MG63 (cell line): ENCODE data around the gene CLCF1. TPM values are rescaled to one million over a fixed set of nuclear protein-coding genes. Genes with fewer than 3 reads are reported as not detected.
"Not testable (repeated sequence)": the region's sequence is repeated elsewhere in the genome, so short reads cannot be mapped to it uniquely, and the experiment has no call there.

Source experiments
- DNase-seq: peaks from one replicate; pipeline ENCODE4 v3.0.0-alpha.2; 2020
- H3K27me3 ChIP-seq: fragments of 250-450 bp; sonication (Bioruptor Pico); 2 replicates; pipeline ENCODE4 v1.5.1; 2020; ENCODE audit warnings: mild to moderate bottlenecking, moderate library complexity
- H3K36me3 ChIP-seq: fragments of 250-450 bp; sonication (Bioruptor Pico); 2 replicates; pipeline ENCODE4 v1.5.1; 2020; ENCODE audit warnings: mild to moderate bottlenecking, moderate library complexity
- H3K4me3 ChIP-seq: fragments of 250-450 bp; sonication (Bioruptor Pico); 2 replicates; pipeline ENCODE4 v1.5.1; 2020; ENCODE audit warnings: mild to moderate bottlenecking, moderate library complexity
- H3K9me3 ChIP-seq: fragments of 250-450 bp; sonication (Bioruptor Pico); 2 replicates; pipeline ENCODE4 v1.5.1; 2020; ENCODE audit warnings: mild to moderate bottlenecking, moderate library complexity
- total RNA-seq: library from RNA; depleted of rRNA; stranded (reverse); fragments of >200 nt; shearing (Covaris generic); gene quantifications from 2 replicates; pipeline ENCODE4 v1.2.3, GENCODE V29; 2014; ENCODE audit warnings: low replicate concordance

Gene CLCF1
- total RNA-seq, 1 experiment from 2014 or later, result 6.4 TPM

- H3K9me3 ChIP-seq, result no peaks in the 10 kb centered on the region
- H3K27me3 ChIP-seq, result no peaks in the 10 kb centered on the region
Observed at GRCh38 chr11:67410984-67411784, 37.8 kb upstream of the CLCF1 start.

GRCh38 chr11:67410369-67410831 is 37.0 kb upstream of the CLCF1 start:
- Histone ChIP-seq H3K27me3 (no peaks in the 10 kb centered on the region), H3K9me3 (no peaks in the 10 kb centered on the region), H3K36me3 (no peaks in the 10 kb centered on the region), H3K4me3 (no peak overlapping the region)
- DNase-seq, result no peak

More at GRCh38 chr11:67410984-67411784, 37.8 kb upstream of the CLCF1 start:
- H3K4me3 ChIP-seq, result no peak overlapping the region
- H3K36me3 ChIP-seq, result no peaks in the 10 kb centered on the region
- no peak for DNase-seq

DNA sequence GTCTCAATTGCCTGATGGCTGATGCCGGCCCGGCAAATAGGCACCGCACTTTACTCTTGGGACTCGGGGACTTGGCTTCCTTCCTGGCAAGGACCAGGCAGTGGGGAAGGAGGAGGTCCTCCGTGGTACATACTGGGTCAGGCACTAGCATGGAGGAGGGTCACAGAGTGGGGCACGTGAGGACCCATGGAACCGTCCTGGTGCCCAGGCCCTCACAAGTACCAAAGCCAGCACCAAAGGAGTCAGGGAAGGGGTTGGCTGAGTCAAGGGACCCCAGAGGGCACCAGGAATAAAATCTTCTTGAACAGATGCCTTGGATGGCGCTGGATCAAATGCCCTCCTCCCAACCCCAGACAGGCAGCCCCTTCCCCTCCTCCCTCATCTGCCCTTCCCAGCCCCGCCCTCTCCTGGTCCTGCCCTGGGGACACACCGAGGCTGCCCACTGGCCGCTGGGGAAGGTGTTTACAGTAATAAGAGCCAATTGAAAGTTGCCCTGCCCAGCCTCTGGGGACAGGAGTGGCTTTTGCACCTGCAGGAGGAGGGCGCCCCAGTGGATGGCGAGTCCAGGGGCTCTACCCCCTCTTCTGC is 36.5 kb upstream of the CLCF1 start:
- no peaks in the 10 kb centered on the region for H3K36me3 ChIP-seq
- H3K27me3 ChIP-seq, result no peaks in the 10 kb centered on the region
- no peaks in the 10 kb centered on the region for H3K9me3 ChIP-seq
- H3K4me3 ChIP-seq, result no peak overlapping the region
- DNase-seq, result no peak

DNA sequence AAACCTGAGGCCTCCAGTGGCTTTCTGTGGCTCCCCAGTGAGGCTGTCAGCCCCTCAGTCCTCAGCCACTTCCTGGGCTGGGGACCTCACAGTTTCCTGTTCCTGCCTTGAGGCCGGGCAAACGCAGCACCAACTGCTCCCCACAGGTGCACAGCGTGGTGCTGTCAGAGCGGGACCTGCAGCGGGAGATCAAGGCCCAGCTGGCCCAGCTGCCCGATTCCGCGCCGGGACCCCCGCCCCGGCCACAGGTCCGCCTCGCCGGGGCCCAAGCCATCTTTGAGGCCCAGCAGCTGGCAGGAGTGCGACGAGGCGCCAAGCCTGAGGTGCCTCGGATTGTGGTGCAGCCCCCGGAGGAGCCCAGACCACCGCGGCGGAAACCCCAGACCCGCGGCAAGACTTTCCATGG is 35.9 kb upstream of the CLCF1 start:
- Histone ChIP-seq H3K27me3 (no peaks in the 10 kb centered on the region), H3K4me3 (no peak overlapping the region), H3K9me3 (no peaks in the 10 kb centered on the region), H3K36me3 (no peaks in the 10 kb centered on the region)
- no peak for DNase-seq

GRCh38 chr11:67408437-67409200 is 35.2 kb upstream of the CLCF1 start:
- H3K27me3 ChIP-seq, result no peaks in the 10 kb centered on the region
- DNase-seq, result no peak
- H3K9me3 ChIP-seq, result no peaks in the 10 kb centered on the region
- no peak overlapping the region for H3K4me3 ChIP-seq
- H3K36me3 ChIP-seq, result no peaks in the 10 kb centered on the region

DNA sequence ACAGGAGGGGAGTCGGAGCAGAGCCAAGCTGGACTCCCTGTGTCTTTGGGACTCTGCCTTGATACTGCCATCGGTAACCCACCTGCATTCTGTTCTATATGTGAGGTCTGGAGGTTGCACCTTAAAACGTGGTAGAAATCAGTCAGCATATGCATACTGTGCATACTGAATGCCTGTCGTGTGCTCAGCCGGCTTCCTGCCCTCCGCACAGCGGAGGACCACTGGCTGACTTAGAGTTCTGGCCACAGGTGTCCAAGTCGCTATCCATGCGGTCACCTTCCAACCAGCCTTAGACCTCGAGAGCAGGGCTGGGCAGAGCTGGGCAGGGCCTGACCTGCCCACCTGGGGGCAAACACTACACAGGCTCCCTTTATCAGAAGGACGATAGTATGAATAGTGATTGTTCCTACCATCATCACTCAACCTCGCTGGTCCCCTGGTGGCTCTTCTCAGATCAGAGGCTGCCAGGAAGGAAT is 34.3 kb upstream of the CLCF1 start:
- Histone ChIP-seq H3K27me3 (no peaks in the 10 kb centered on the region), H3K36me3 (no peaks in the 10 kb centered on the region)

GRCh38 chr11:67406969-67407687 is 33.7 kb upstream of the CLCF1 start:
- DNase-seq, result no peak
- Histone ChIP-seq H3K9me3 (no peaks in the 10 kb centered on the region), H3K36me3 (no peaks in the 10 kb centered on the region), H3K4me3 (no peak overlapping the region), H3K27me3 (no peaks in the 10 kb centered on the region)

More for the DNA sequence above, 34.3 kb upstream of the CLCF1 start:
- H3K9me3 ChIP-seq, result no peaks in the 10 kb centered on the region
- DNase-seq, result no peak
- H3K4me3 ChIP-seq, result no peak overlapping the region

GRCh38 chr11:67406420-67406968 is 33.1 kb upstream of the CLCF1 start:
- Histone ChIP-seq H3K36me3 (no peaks in the 10 kb centered on the region), H3K9me3 (no peaks in the 10 kb centered on the region), H3K27me3 (no peaks in the 10 kb centered on the region), H3K4me3 (no peak overlapping the region)
- DNase-seq, result no peak

DNA sequence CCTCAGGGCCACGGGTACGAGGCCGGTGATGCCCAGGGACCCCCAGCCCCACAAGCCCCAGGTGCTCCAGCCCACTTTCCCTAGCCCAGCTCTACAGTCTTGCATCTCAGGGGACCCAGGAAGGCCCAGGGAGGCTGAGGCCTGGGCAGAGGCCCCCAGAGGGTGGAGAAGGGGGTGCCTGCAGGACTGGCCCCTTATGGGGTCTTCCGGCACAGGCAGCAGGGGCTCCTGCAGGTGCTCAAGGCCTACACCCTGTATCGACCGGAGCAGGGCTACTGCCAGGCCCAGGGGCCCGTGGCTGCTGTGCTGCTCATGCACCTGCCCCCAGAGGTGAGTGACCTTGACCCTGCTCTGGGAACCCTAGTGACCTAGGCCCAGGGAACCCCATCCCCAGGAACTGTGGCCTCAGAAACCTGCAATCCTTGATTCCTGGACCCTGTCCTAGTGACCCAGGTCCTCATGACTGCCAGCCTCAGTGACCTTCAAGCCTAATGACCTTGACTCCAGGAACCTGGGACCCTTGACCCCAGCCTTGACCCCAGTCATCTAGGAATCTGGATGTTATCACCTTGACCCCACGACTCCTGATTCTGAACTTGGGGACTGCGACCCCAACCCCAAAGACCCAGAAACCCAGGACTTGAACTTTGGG is 32.4 kb upstream of the CLCF1 start:
- no peak overlapping the region for H3K4me3 ChIP-seq
- DNase-seq, result no peak
- H3K36me3 ChIP-seq, result peaks cover 5% of the 10 kb centered on the region
- no peaks in the 10 kb centered on the region for H3K27me3 ChIP-seq
- no peaks in the 10 kb centered on the region for H3K9me3 ChIP-seq

GRCh38 chr11:67405196-67405567 is 31.8 kb upstream of the CLCF1 start:
- Histone ChIP-seq H3K4me3 (no peak overlapping the region), H3K27me3 (no peaks in the 10 kb centered on the region), H3K9me3 (no peaks in the 10 kb centered on the region), H3K36me3 (peaks cover 10% of the 10 kb centered on the region)
- DNase-seq, result no peak

GRCh38 chr11:67404515-67405195 is 31.3 kb upstream of the CLCF1 start:
- no peak for DNase-seq
- Histone ChIP-seq H3K9me3 (no peaks in the 10 kb centered on the region), H3K36me3 (peaks cover 15% of the 10 kb centered on the region), H3K4me3 (no peak overlapping the region), H3K27me3 (no peaks in the 10 kb centered on the region)

DNA sequence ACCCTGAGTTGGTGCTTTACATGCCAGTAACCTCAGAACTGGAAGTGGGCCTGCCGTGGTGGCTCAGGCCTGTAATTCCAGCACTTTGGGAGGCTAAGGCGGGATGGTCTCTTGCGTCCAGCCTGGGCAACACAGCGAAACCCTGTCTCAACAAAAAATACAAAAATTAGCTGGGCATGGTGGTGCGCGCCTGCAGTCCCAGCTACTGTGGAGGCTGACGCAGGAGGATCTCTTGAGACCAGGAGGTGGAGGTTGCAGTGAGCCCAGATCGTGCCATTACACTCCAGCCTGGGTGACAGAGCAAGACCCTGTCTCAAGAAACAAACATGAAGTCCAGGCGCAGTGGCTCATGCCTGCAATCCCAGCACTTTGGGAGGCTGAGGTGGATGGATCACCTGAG is 29.7 kb upstream of the CLCF1 start:
- not testable (repeated sequence) for DNase-seq

GRCh38 chr11:67402192-67402839 is 28.9 kb upstream of the CLCF1 start:
- H3K9me3 ChIP-seq, H3K27me3 ChIP-seq, DNase-seq: not testable (repeated sequence)
- Histone ChIP-seq H3K36me3 (peaks cover 38% of the 10 kb centered on the region), H3K4me3 (peak overlapping the region; percentile 34)

More for the DNA sequence above, 29.7 kb upstream of the CLCF1 start:
- H3K4me3 ChIP-seq, H3K9me3 ChIP-seq, H3K27me3 ChIP-seq: not testable (repeated sequence)
- peaks cover 31% of the 10 kb centered on the region for H3K36me3 ChIP-seq

DNA sequence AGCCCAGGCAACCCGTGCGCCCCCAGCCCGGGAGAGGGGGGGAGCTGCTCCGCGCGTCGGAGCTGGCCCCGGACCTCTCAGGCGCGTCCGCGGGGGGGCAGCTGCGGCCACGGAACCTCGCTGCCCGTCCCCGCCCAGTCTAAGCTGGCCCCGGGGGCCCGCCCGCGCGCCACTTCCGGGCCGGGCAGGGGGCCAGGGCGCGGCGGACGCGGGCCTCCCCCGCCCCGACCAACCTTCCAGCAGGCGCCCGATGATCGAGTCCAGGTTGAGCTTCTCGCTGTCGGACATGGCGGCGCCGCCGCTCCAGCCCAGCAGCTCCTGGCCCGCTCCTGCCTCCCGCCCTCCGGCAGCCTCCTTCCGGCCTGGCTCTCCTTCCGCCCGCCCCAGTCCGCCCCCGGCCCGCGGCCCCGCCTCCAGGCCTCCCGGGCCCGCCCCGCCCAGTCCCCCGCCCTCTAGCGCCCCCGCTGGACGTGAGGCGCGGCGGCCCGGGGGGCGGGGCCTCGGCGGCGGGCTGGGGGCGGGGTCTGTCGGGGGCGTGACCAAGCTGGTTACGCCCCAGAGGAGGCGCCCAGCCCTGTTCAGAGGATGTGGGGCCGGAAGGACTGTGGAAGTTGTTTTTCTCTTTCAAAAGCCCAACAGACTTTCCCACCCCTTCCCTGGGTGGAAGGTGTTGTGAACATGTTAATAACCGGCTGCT is 28.2 kb upstream of the CLCF1 start, which contains the start of gene PPP1CA:
Gene PPP1CA, minus strand, starts transcription at position 364 of the 697 bp plus-strand sequence. Its CDS starts 76 bp downstream, at position 288.
- no peaks in the 10 kb centered on the region for H3K27me3 ChIP-seq
- peak; percentile 89 for DNase-seq
- peaks cover 42% of the 10 kb centered on the region for H3K36me3 ChIP-seq
- no peaks in the 10 kb centered on the region for H3K9me3 ChIP-seq
- peak within 1 kb of the TSS; percentile 97 for H3K4me3 ChIP-seq
